ENCODE data around the gene SOX8.

SOX8 gene

GRCh38 chr16:980595-980854 is 1.0 kb upstream of the SOX8 start:
- Histone ChIP-seq H2AFZ (ENCODE audit: low read depth, low read length, severe bottlenecking) (no peak overlapping the region), H3K9me3 (ENCODE audit: insufficient read depth, low read length) (no peaks in the 10 kb centered on the region), H3F3A (ENCODE audit: insufficient read depth) (no peaks in the 10 kb centered on the region), H3K9me2 (replicated peaks; ENCODE audit: insufficient read depth, low read length) (no peaks in the 10 kb centered on the region), H3K9ac (ENCODE audit: low read length) (no peak overlapping the region), H3K4me3 (ENCODE audit: insufficient read depth, low read length, poor library complexity, severe bottlenecking) (no peak overlapping the region), H3K27me3 (ENCODE audit: low read length) (no peaks in the 10 kb centered on the region), H3K27ac (ENCODE audit: low read depth, low read length) (no peak overlapping the region), H3K79me2 (ENCODE audit: insufficient read depth, low read length) (no peaks in the 10 kb centered on the region), H3K36me3 (ENCODE audit: low read length) (no peaks in the 10 kb centered on the region), H4K20me1 (ENCODE audit: low read depth, low read length) (no peaks in the 10 kb centered on the region), H3K4me2 (ENCODE audit: low read depth, low read length, poor library complexity, severe bottlenecking) (no peak overlapping the region)
- TF ChIP-seq CTCF (IDR thresholded peaks at IDR 0.05; ENCODE audit: insufficient read depth, low read length, poor library complexity, severe bottlenecking) (no peak), EZH2phosphoT487 (conservative IDR thresholded peaks at IDR 0.05; ENCODE audit: low read length) (no peak)

GRCh38 chr16:982145-983043 is 824 bp downstream of the SOX8 start:
- no peaks in the 10 kb centered on the region for H3K36me3 ChIP-seq (ENCODE audit: low read length)
- no peaks in the 10 kb centered on the region for H3F3A ChIP-seq (ENCODE audit: insufficient read depth)
- H3K9me3 ChIP-seq (ENCODE audit: insufficient read depth, low read length) = no peaks in the 10 kb centered on the region
- H3K27me3 ChIP-seq (ENCODE audit: low read length) = no peaks in the 10 kb centered on the region
- H3K4me3 ChIP-seq (ENCODE audit: insufficient read depth, low read length, poor library complexity, severe bottlenecking) = no peak overlapping the region
- no peaks in the 10 kb centered on the region for H4K20me1 ChIP-seq (ENCODE audit: low read depth, low read length)
- H2AFZ ChIP-seq (ENCODE audit: low read depth, low read length, severe bottlenecking) = no peak overlapping the region
- H3K27ac ChIP-seq (ENCODE audit: low read depth, low read length) = no peak overlapping the region
- TF ChIP-seq EZH2phosphoT487 (conservative IDR thresholded peaks at IDR 0.05; ENCODE audit: low read length) (no peak), CTCF (IDR thresholded peaks at IDR 0.05; ENCODE audit: insufficient read depth, low read length, poor library complexity, severe bottlenecking) (no peak)
- H3K4me2 ChIP-seq (ENCODE audit: low read depth, low read length, poor library complexity, severe bottlenecking) = no peak overlapping the region
- H3K79me2 ChIP-seq (ENCODE audit: insufficient read depth, low read length) = no peaks in the 10 kb centered on the region
- no peaks in the 10 kb centered on the region for H3K9me2 ChIP-seq (replicated peaks; ENCODE audit: insufficient read depth, low read length)
- H3K9ac ChIP-seq (ENCODE audit: low read length) = no peak overlapping the region

- H3K9me3 ChIP-seq (ENCODE audit: insufficient read depth, low read length) = no peaks in the 10 kb centered on the region
- H3K9me2 ChIP-seq (replicated peaks; ENCODE audit: insufficient read depth, low read length) = no peaks in the 10 kb centered on the region
- H2AFZ ChIP-seq (ENCODE audit: low read depth, low read length, severe bottlenecking) = no peak overlapping the region
- no peaks in the 10 kb centered on the region for H3K36me3 ChIP-seq (ENCODE audit: low read length)
- no peaks in the 10 kb centered on the region for H3F3A ChIP-seq (ENCODE audit: insufficient read depth)
- H3K9ac ChIP-seq (ENCODE audit: low read length) = no peak overlapping the region
- no peak overlapping the region for H3K4me3 ChIP-seq (ENCODE audit: insufficient read depth, low read length, poor library complexity, severe bottlenecking)
- no peaks in the 10 kb centered on the region for H3K79me2 ChIP-seq (ENCODE audit: insufficient read depth, low read length)
- TF ChIP-seq EZH2phosphoT487 (conservative IDR thresholded peaks at IDR 0.05; ENCODE audit: low read length) (no peak), CTCF (IDR thresholded peaks at IDR 0.05; ENCODE audit: insufficient read depth, low read length, poor library complexity, severe bottlenecking) (no peak)
- H4K20me1 ChIP-seq (ENCODE audit: low read depth, low read length) = no peaks in the 10 kb centered on the region
- no peak overlapping the region for H3K27ac ChIP-seq (ENCODE audit: low read depth, low read length)
- no peaks in the 10 kb centered on the region for H3K27me3 ChIP-seq (ENCODE audit: low read length)
- no peak overlapping the region for H3K4me2 ChIP-seq (ENCODE audit: low read depth, low read length, poor library complexity, severe bottlenecking)
Measured at GRCh38 chr16:983044-984030, 1.8 kb downstream of the SOX8 start.

Data from SU-DHL-6 (cell line).